BLaER1 treated with 17β-estradiol and CSF1 and Interleukin-3, amounts not matched to agents 10 nM and 100 nM (cell line): ENCODE measurements around the gene MAPK8IP2.

Source experiments
- H3K27ac ChIP-seq, 11 experiments: shearing (Covaris generic); formaldehyde crosslinking; 2 replicates each; pipeline ENCODE4 v1.8.1; 2022
- H3K27me3 ChIP-seq, 11 experiments: shearing (Covaris generic); formaldehyde crosslinking; 2 replicates each; pipeline ENCODE4 v1.8.1; 2022
- H3K36me3 ChIP-seq, 11 experiments: shearing (Covaris generic); formaldehyde crosslinking; 2 replicates each; pipeline ENCODE4 v1.8.1; 2022
- H3K4me1 ChIP-seq, 10 experiments: shearing (Covaris generic); formaldehyde crosslinking; 2 replicates each; pipeline ENCODE4 v1.8.1; 2022
- H3K4me2 ChIP-seq, 11 experiments: shearing (Covaris generic); formaldehyde crosslinking; 2 replicates each; pipeline ENCODE4 v1.8.1; 2022
- H3K4me3 ChIP-seq, 10 experiments: shearing (Covaris generic); formaldehyde crosslinking; 2 replicates each; pipeline ENCODE4 v1.8.1; 2022
- H3K9ac ChIP-seq, 11 experiments: shearing (Covaris generic); formaldehyde crosslinking; 2 replicates each; pipeline ENCODE4 v1.8.1; 2022
- H3K9me3 ChIP-seq, 11 experiments: shearing (Covaris generic); formaldehyde crosslinking; replicated peaks in 1 of 11; 2 replicates each; pipeline ENCODE4 v1.8.1; 2022
- H4K20me1 ChIP-seq, 11 experiments: shearing (Covaris generic); formaldehyde crosslinking; 2 replicates each; pipeline ENCODE4 v1.8.1; 2022
- Cebpa-rat ChIP-seq, 11 experiments: shearing (Covaris generic); IDR thresholded peaks; 2 replicates each; pipeline ENCODE4 v1.8.1; 2022

The MAPK8IP2 gene

GRCh38 chr22:50660306-50660705 is 59.7 kb downstream of the MAPK8IP2 start:
- no peak overlapping the region for H3K4me2 ChIP-seq
- TF ChIP-seq Cebpa-rat (IDR thresholded peaks at IDR 0.05) = no peak
- no peak overlapping the region for H3K4me3 ChIP-seq
- no peak overlapping the region for H3K27ac ChIP-seq
- no peaks in the 10 kb centered on the region for H3K36me3 ChIP-seq
- H3K4me1 ChIP-seq = peaks cover 12 to 40% (median 28%) of the 10 kb centered on the region in 10 experiments; a peak in 17 of 20 replicates
- peaks cover 0 to 10% (median 0%) of the 10 kb centered on the region in 11 experiments; a peak in 5 of 22 replicates for H3K9me3 ChIP-seq
- no peak overlapping the region for H3K9ac ChIP-seq
- H3K27me3 ChIP-seq = no peaks in the 10 kb centered on the region
- no peaks in the 10 kb centered on the region for H4K20me1 ChIP-seq
